SK-N-SH treated with all-trans-retinoic acid at 6 μM for 48 hours (cell line): Measurements from ENCODE around the gene GPATCH2.

Experiments used
- ARNTL ChIP-seq: fragments of 450-650 bp; formaldehyde crosslinking; IDR thresholded peaks from 2 replicates; pipeline ENCODE4 v1.5.0; 2020; ENCODE audit warnings: low read depth, mild to moderate bottlenecking, moderate library complexity, borderline replicate concordance
- BACH2 ChIP-seq: fragments of 250-450 bp; sonication (Bioruptor Pico); IDR thresholded peaks from 2 replicates; pipeline ENCODE4 v1.9.0; 2021; ENCODE audit warnings: mild to moderate bottlenecking, borderline replicate concordance
- CSRNP3 ChIP-seq: fragments of 250-450 bp; sonication (Bioruptor Pico); IDR thresholded peaks from 2 replicates; pipeline ENCODE4 v1.5.1; 2021; ENCODE audit warnings: mild to moderate bottlenecking, moderate library complexity
- ESRRG ChIP-seq: fragments of 250-450 bp; sonication (Bioruptor Pico); IDR thresholded peaks from 2 replicates; pipeline ENCODE4 v1.6.1; 2021; ENCODE audit warnings: mild to moderate bottlenecking
- ISL1 ChIP-seq: fragments of 250-450 bp; sonication (Bioruptor Pico); IDR thresholded peaks from 2 replicates; pipeline ENCODE4 v2.1.2; 2022; ENCODE audit warnings: mild to moderate bottlenecking, moderate library complexity
- OSR1 ChIP-seq: fragments of 250-450 bp; sonication (Bioruptor Pico); IDR thresholded peaks from 2 replicates; pipeline ENCODE4 v1.8.0; 2022; ENCODE audit warnings: moderate library complexity, mild to moderate bottlenecking, inconsistent platforms
- PPARA ChIP-seq: fragments of 250-450 bp; sonication (Bioruptor Pico); IDR thresholded peaks from 2 replicates; pipeline ENCODE4 v1.5.0; 2020; ENCODE audit warnings: mild to moderate bottlenecking, borderline replicate concordance
- RARB ChIP-seq: fragments of 250-450 bp; sonication (Bioruptor Pico); IDR thresholded peaks from 2 replicates; pipeline ENCODE4 v1.8.0; 2021; ENCODE audit warnings: mild to moderate bottlenecking, moderate library complexity
- TCF4 ChIP-seq: fragments of 250-450 bp; sonication (Bioruptor Pico); IDR thresholded peaks from 2 replicates; pipeline ENCODE4 v1.8.0; 2021; ENCODE audit warnings: mild to moderate bottlenecking, moderate library complexity, borderline replicate concordance
- TSHZ2 ChIP-seq: fragments of 250-450 bp; sonication (Bioruptor Pico); IDR thresholded peaks from 2 replicates; pipeline ENCODE4 v1.5.0; 2020; ENCODE audit warnings: mild to moderate bottlenecking, moderate library complexity
- TF ChIP-seq, protein P1 (sequence below): fragments of 250-450 bp; sonication (Bioruptor Pico); IDR thresholded peaks from 2 replicates; pipeline ENCODE4 v1.8.0; 2020; ENCODE audit warnings: mild to moderate bottlenecking, moderate library complexity, borderline replicate concordance

GRCh38 chr1:217482356-217483102 is 148.4 kb downstream of the GPATCH2 start:
- no peak for TF ChIP-seq ARNTL
- TF ChIP-seq TCF4 (CRISPR knock-in tag), result no peak
- no peak for TF ChIP-seq PPARA (CRISPR knock-in tag)
- TF ChIP-seq RARB (CRISPR knock-in tag), result no peak
- TF ChIP-seq, protein P1, sequence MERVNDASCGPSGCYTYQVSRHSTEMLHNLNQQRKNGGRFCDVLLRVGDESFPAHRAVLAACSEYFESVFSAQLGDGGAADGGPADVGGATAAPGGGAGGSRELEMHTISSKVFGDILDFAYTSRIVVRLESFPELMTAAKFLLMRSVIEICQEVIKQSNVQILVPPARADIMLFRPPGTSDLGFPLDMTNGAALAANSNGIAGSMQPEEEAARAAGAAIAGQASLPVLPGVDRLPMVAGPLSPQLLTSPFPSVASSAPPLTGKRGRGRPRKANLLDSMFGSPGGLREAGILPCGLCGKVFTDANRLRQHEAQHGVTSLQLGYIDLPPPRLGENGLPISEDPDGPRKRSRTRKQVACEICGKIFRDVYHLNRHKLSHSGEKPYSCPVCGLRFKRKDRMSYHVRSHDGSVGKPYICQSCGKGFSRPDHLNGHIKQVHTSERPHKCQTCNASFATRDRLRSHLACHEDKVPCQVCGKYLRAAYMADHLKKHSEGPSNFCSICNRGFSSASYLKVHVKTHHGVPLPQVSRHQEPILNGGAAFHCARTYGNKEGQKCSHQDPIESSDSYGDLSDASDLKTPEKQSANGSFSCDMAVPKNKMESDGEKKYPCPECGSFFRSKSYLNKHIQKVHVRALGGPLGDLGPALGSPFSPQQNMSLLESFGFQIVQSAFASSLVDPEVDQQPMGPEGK (CRISPR knock-in tag), result no peak
- no peak for TF ChIP-seq BACH2 (CRISPR knock-in tag)
- TF ChIP-seq OSR1 (CRISPR knock-in tag), result no peak
- TF ChIP-seq ESRRG, result no peak
- TF ChIP-seq TSHZ2 (CRISPR knock-in tag), result no peak
- TF ChIP-seq CSRNP3 (CRISPR knock-in tag), result no peak
- no peak for TF ChIP-seq ISL1 (CRISPR knock-in tag)
